Parathyroid adenoma (tissue), 2 donors: ENCODE data around the gene CCL14.
A peak's percentile ranks its signal among the peaks of the same experiment; 100 is the strongest.

Source experiments
- H2AFZ ChIP-seq: fragments of 300-600 bp; sonication (generic); one replicate; pipeline ENCODE4 v1.7.0; 2017; ENCODE audit warnings: antibody characterized with exemption, mild to moderate bottlenecking
- H3K27ac ChIP-seq: fragments of 300-600 bp; sonication (generic); one replicate; pipeline ENCODE4 v1.7.0; 2017
- H3K27me3 ChIP-seq: fragments of 300-600 bp; sonication (generic); one replicate; pipeline ENCODE4 v1.7.0; 2017; ENCODE audit warnings: low read length; ENCODE audit not compliant: control insufficient read depth, insufficient read depth
- H3K36me3 ChIP-seq: fragments of 300-600 bp; sonication (generic); one replicate; pipeline ENCODE4 v1.7.0; 2017; ENCODE audit warnings: low read length; ENCODE audit not compliant: control insufficient read depth, insufficient read depth
- H3K4me1 ChIP-seq: fragments of 300-600 bp; sonication (generic); one replicate; pipeline ENCODE4 v1.7.0; 2017; ENCODE audit warnings: control low read depth
- H3K4me2 ChIP-seq: fragments of 300-600 bp; sonication (generic); one replicate; pipeline ENCODE4 v1.7.0; 2017; ENCODE audit warnings: low read length
- H3K4me3 ChIP-seq: fragments of 300-600 bp; sonication (generic); one replicate; pipeline ENCODE4 v1.7.0; 2017; ENCODE audit warnings: low read depth, low read length
- H3K79me2 ChIP-seq: fragments of 300-600 bp; sonication (generic); one replicate; pipeline ENCODE4 v1.7.0; 2017; ENCODE audit warnings: control low read depth
- H3K9ac ChIP-seq: fragments of 300-600 bp; sonication (generic); one replicate; pipeline ENCODE4 v1.7.0; 2017; ENCODE audit warnings: mild to moderate bottlenecking
- H3K9me3 ChIP-seq: fragments of 300-600 bp; sonication (generic); one replicate; pipeline ENCODE4 v1.7.0; 2017; ENCODE audit warnings: low read length; ENCODE audit not compliant: control insufficient read depth
- CTCF ChIP-seq: fragments of 300-600 bp; sonication (generic); IDR thresholded peaks from one replicate; pipeline ENCODE4 v1.7.0; 2017; ENCODE audit warnings: antibody characterized with exemption, mild to moderate bottlenecking
- donor health status: primary hyperparathyroidism.

CCL14 gene

GRCh38 chr17:35973333-35974260, 12.9 kb downstream of the CCL14 start:
- no peaks in the 10 kb centered on the region for H3K9me3 ChIP-seq
- no peak overlapping the region for H3K4me2 ChIP-seq
- H3K27me3 ChIP-seq = no peaks in the 10 kb centered on the region
- H3K4me1 ChIP-seq = peaks cover 2% of the 10 kb centered on the region
- no peak for TF ChIP-seq CTCF
- no peak overlapping the region for H3K9ac ChIP-seq
- no peak overlapping the region for H2AFZ ChIP-seq
- H3K36me3 ChIP-seq = no peaks in the 10 kb centered on the region
- no peak overlapping the region for H3K4me3 ChIP-seq
- H3K79me2 ChIP-seq = no peaks in the 10 kb centered on the region
- no peak overlapping the region for H3K27ac ChIP-seq

GRCh38 chr17:35972945-35973332, 13.6 kb downstream of the CCL14 start:
- Histone ChIP-seq H3K27me3 (no peaks in the 10 kb centered on the region), H3K79me2 (no peaks in the 10 kb centered on the region), H3K9ac (no peak overlapping the region), H3K4me3 (no peak overlapping the region), H2AFZ (no peak overlapping the region), H3K27ac (peak overlapping the region; percentile 8), H3K4me2 (no peak overlapping the region), H3K36me3 (no peaks in the 10 kb centered on the region), H3K9me3 (no peaks in the 10 kb centered on the region), H3K4me1 (peaks cover 2% of the 10 kb centered on the region)
- TF ChIP-seq CTCF = no peak

GRCh38 chr17:35972535-35972934, 14.0 kb downstream of the CCL14 start:
- no peaks in the 10 kb centered on the region for H3K36me3 ChIP-seq
- H3K9ac ChIP-seq = no peak overlapping the region
- no peak overlapping the region for H2AFZ ChIP-seq
- no peak for TF ChIP-seq CTCF
- H3K79me2 ChIP-seq = no peaks in the 10 kb centered on the region
- no peak overlapping the region for H3K4me2 ChIP-seq
- H3K9me3 ChIP-seq = no peaks in the 10 kb centered on the region
- H3K27me3 ChIP-seq = no peaks in the 10 kb centered on the region
- H3K4me1 ChIP-seq = peaks cover 2% of the 10 kb centered on the region
- H3K4me3 ChIP-seq = no peak overlapping the region
- H3K27ac ChIP-seq = peak overlapping the region; percentile 8

- TF ChIP-seq CTCF = no peak
- Histone ChIP-seq H3K4me1 (peaks cover 2% of the 10 kb centered on the region), H2AFZ (no peak overlapping the region), H3K4me3 (no peak overlapping the region), H3K9me3 (no peaks in the 10 kb centered on the region), H3K27me3 (no peaks in the 10 kb centered on the region), H3K4me2 (no peak overlapping the region), H3K79me2 (no peaks in the 10 kb centered on the region), H3K9ac (no peak overlapping the region), H3K27ac (no peak overlapping the region), H3K36me3 (no peaks in the 10 kb centered on the region)
Measured at GRCh38 chr17:35972066-35972465, 14.5 kb downstream of the CCL14 start.
